Bronchial epithelial cell (primary cell): ENCODE results near the gene PLD4. TPM values are rescaled to one million over a fixed set of nuclear protein-coding genes. Genes with fewer than 3 reads are reported as not detected.

Source experiments
- DNase-seq: peaks from one replicate; pipeline ENCODE4 v3.0.0-alpha.2; 2010; ENCODE audit warnings: low read depth
- FAIRE-seq: peaks from 2 replicates; lab custom pipeline; 2011; peaks lifted over from hg19 to GRCh38; lab: Jason Lieb, UNC
- H3K27me3 ChIP-seq: 2 replicates; pipeline ENCODE4 v1.5.1; 2011; ENCODE audit warnings: low read length; ENCODE audit not compliant: control insufficient read depth, insufficient read depth
- H3K36me3 ChIP-seq: 2 replicates; pipeline ENCODE4 v1.5.1; 2011; ENCODE audit warnings: low read length; ENCODE audit not compliant: control insufficient read depth, insufficient read depth
- H3K4me3 ChIP-seq: 2 replicates; pipeline ENCODE4 v1.5.1; 2011; ENCODE audit warnings: mild to moderate bottlenecking, low read depth, low read length, control low read depth
- CTCF ChIP-seq: IDR thresholded peaks from 2 replicates; pipeline ENCODE4 v1.5.1; 2011; ENCODE audit warnings: mild to moderate bottlenecking, moderate library complexity, low read length, control low read depth, inconsistent platforms; ENCODE audit not compliant: insufficient read depth, severe bottlenecking
- total RNA-seq: library from RNA; depleted of rRNA; stranded (reverse); fragments of >200 nt; gene quantifications from 2 replicates; pipeline ENCODE4 v1.2.1, GENCODE V29; 2014

Gene PLD4
- total RNA-seq, 1 donor from 2014 or later = not detected

GRCh38 chr14:104978746-104979691 is 54.3 kb downstream of the PLD4 start:
- Histone ChIP-seq H3K36me3 (no peaks in the 10 kb centered on the region), H3K27me3 (no peaks in the 10 kb centered on the region), H3K4me3 (peak overlapping the region; percentile 20)
- FAIRE-seq (no peak), DNase-seq (no peak)
- no peak for TF ChIP-seq CTCF

GRCh38 chr14:104979758-104980610 is 55.3 kb downstream of the PLD4 start:
- FAIRE-seq (peak; percentile 99), DNase-seq (peak; percentile 57)
- H3K4me3 ChIP-seq = no peak overlapping the region
- no peak for TF ChIP-seq CTCF
- no peaks in the 10 kb centered on the region for H3K36me3 ChIP-seq
- H3K27me3 ChIP-seq = no peaks in the 10 kb centered on the region

GRCh38 chr14:104980611-104981531 is 56.2 kb downstream of the PLD4 start:
- FAIRE-seq = no peak
- no peak for TF ChIP-seq CTCF
- no peak for DNase-seq
- Histone ChIP-seq H3K4me3 (no peak overlapping the region), H3K36me3 (no peaks in the 10 kb centered on the region), H3K27me3 (no peaks in the 10 kb centered on the region)

GRCh38 chr14:104981699-104982541 is 57.2 kb downstream of the PLD4 start:
- Histone ChIP-seq H3K4me3 (no peak overlapping the region), H3K27me3 (no peaks in the 10 kb centered on the region), H3K36me3 (no peaks in the 10 kb centered on the region)
- DNase-seq = no peak
- FAIRE-seq = no peak
- no peak for TF ChIP-seq CTCF
